Fibroblast of the aortic adventitia (primary cell): ENCODE measurements around the gene CENPU. TPM values are rescaled to one million over a fixed set of nuclear protein-coding genes. Genes with fewer than 3 reads are reported as not detected.

ENCODE experiments used
- DNase-seq: peaks from one replicate; pipeline ENCODE4 v3.0.0-alpha.2; 2010; ENCODE audit warnings: low read depth
- H3K4me3 ChIP-seq: 2 replicates; pipeline ENCODE4 v1.5.1; 2011; ENCODE audit warnings: low read depth, mild to moderate bottlenecking, control low read depth, low read length, moderate library complexity
- CTCF ChIP-seq: IDR thresholded peaks from 2 replicates; pipeline ENCODE4 v1.5.1; 2011; ENCODE audit warnings: mild to moderate bottlenecking, low read length, control low read depth, inconsistent platforms; ENCODE audit not compliant: insufficient read depth
- total RNA-seq: library from RNA; depleted of rRNA; stranded (reverse); fragments of >200 nt; gene quantifications from 2 replicates; pipeline ENCODE4 v1.2.3, GENCODE V29; 2012; ENCODE audit warnings: low replicate concordance

The CENPU gene
- total RNA-seq, 1 donor = 30.5 TPM

GRCh38 chr4:184774152-184774551, 40.3 kb upstream of the CENPU start:
- no peak for TF ChIP-seq CTCF
- no peak for DNase-seq
- H3K4me3 ChIP-seq = no peak overlapping the region

GRCh38 chr4:184771416-184771815, 37.5 kb upstream of the CENPU start:
- TF ChIP-seq CTCF = no peak
- no peak for DNase-seq
- H3K4me3 ChIP-seq = no peak overlapping the region

GRCh38 chr4:184769141-184769765, 35.4 kb upstream of the CENPU start:
- H3K4me3 ChIP-seq = no peak overlapping the region
- DNase-seq = no peak

GRCh38 chr4:184768296-184768695, 34.4 kb upstream of the CENPU start:
- H3K4me3 ChIP-seq = no peak overlapping the region
- DNase-seq = peak; percentile 19
- TF ChIP-seq CTCF = no peak

More at GRCh38 chr4:184769141-184769765, 35.4 kb upstream of the CENPU start:
- TF ChIP-seq CTCF = no peak

- no peak overlapping the region for H3K4me3 ChIP-seq
- TF ChIP-seq CTCF = no peak
- no peak for DNase-seq
Measured at GRCh38 chr4:184766446-184766845, 32.5 kb upstream of the CENPU start.

GRCh38 chr4:184765473-184766340, 31.8 kb upstream of the CENPU start:
- H3K4me3 ChIP-seq = no peak overlapping the region
- no peak for DNase-seq
- TF ChIP-seq CTCF = no peak
